Measurements from ENCODE around the gene ASTN1.

The ASTN1 gene

GRCh38 chr1:176839216-176839615 is 325.3 kb downstream of the ASTN1 start:
- no peak for DNase-seq (ENCODE audit: low read depth in 2 of 2)

DNA sequence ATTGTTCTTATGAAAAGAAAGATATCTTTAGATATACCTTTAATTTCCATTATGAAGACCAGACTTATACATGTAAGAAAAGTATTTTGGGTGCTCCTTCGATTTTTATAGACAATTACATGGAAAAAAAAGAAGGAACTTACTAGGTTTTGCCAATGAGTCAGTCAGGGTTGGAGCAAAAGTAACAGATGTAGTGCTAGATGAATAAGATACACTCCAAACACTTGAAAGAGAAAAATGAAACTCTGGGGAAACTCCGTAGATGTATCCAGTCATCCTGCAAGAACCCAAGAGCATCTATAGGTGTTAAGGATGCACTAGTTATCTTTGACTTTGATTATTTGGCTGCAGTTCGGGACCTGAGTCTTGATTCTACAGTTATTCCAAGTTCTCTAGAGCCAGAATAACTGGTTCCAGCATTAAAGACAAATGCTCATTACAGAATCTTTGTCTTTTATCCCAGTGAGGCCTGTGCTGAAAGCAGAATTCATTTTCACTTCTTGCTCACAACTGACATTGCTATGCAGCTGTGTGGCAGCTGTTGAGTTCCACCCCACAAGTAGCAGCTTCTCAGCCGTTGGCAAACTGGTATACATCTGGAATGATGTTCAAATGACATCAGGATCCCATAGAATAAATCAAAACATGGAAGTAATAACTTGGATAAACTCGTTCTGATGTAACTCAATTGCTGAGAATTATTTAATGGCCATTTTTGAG is 326.1 kb downstream of the ASTN1 start:
- no peak for DNase-seq (ENCODE audit: low read depth in 2 of 2)

GRCh38 chr1:176837708-176838107 is 326.8 kb downstream of the ASTN1 start:
- no peak for DNase-seq (ENCODE audit: low read depth in 2 of 2)

DNA sequence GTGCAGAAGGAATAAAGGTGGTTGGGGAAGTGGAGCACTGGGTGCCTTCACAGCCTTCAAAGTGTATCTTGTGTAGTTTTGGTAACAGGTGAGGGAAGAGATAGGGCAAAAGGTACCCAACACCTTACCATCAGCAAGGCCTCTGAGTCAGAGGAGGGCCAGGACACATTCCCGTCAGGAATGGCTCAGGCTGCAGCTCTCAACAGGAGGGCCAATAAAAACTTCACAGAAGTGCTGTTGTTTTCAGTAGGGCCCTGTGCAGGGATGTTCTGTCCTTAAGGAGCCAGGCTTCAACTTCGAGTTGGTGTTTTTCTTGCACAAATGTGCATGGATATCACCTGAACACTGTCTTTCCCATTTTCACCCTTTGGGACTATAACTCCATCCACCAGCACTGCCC is 333.4 kb downstream of the ASTN1 start:
- no peak for DNase-seq (ENCODE audit: low read depth in 2 of 2)

GRCh38 chr1:176829261-176829660 is 335.3 kb downstream of the ASTN1 start:
- no peak for DNase-seq (ENCODE audit: low read depth in 2 of 2)

DNA sequence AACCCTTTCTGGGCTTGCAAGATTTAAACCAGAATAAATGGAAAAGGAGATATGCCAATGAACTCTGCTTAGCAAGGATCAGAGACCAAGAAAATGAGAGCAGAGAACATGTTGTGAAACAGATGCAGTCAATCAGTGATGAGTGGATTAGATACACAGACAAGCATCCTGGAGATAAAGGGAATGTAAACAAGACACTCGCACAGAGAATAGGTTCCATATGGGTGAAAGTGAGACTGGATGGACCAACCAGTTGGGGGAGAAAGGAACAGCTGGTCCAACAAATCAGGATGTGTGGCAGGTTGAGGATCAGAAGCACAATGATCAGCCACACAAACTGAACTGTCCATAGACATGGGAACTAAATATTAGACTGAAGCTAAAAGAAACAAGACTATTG is 338.2 kb downstream of the ASTN1 start:
- DNase-seq (ENCODE audit: low read depth in 2 of 2), result no peak

GRCh38 chr1:176820391-176821031 is 344.0 kb downstream of the ASTN1 start:
- DNase-seq (ENCODE audit: low read depth in 2 of 2), result no peak

DNA sequence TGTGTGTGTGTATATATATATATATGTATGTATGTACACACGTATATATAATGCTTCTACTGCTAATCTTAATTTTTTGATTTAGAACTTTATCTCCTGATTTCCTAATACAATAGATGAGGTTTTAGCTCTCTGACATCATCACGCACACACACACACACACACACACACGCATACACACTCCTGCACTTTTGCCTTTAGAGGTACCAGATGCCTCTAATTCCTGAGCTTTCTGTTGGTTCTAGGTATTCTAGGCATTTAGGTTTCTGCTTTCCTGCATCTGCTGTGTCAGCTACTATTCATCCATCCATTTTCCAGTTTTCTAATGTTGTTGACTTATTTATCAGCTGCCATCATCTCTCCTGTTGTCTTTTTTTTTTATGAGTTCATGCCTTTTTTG is 348.3 kb downstream of the ASTN1 start:
- DNase-seq (ENCODE audit: low read depth in 2 of 2), result no peak

DNA sequence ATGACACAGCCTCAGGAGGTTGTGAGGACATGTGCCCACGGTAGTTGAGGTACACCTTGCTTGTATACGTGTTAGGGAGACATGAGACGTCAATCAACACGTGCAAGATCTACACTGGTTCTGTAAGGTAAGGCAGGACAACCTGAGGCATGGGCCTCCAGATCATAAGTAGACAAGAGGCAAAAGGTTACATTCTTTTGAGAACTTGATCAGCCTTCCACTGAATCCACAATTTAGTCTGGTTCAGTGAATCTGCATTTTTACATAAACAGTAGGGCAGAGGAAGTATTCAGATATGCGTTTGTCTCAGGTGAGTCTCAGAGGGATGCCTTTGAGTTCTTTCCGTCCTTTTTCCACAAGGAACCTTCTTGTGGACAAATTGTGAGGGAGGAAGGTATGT is 348.9 kb downstream of the ASTN1 start:
- DNase-seq (ENCODE audit: low read depth in 2 of 2), result no peak

- no peak for DNase-seq (ENCODE audit: low read depth in 2 of 2)
These were observed 352.8 kb downstream of the ASTN1 start for GRCh38 chr1:176811511-176812288.

- DNase-seq (ENCODE audit: low read depth in 2 of 2), result no peak
These were observed 355.2 kb downstream of the ASTN1 start for GRCh38 chr1:176809292-176809691.

Measured in stimulated activated CD8-positive, alpha-beta memory T cell treated with anti-CD3 and anti-CD28 coated beads, Interleukin-15, amount 100 ng/mL, for 48 hours (primary cell).